ENCODE measurements around the gene ISL2.

Gene ISL2

DNA sequence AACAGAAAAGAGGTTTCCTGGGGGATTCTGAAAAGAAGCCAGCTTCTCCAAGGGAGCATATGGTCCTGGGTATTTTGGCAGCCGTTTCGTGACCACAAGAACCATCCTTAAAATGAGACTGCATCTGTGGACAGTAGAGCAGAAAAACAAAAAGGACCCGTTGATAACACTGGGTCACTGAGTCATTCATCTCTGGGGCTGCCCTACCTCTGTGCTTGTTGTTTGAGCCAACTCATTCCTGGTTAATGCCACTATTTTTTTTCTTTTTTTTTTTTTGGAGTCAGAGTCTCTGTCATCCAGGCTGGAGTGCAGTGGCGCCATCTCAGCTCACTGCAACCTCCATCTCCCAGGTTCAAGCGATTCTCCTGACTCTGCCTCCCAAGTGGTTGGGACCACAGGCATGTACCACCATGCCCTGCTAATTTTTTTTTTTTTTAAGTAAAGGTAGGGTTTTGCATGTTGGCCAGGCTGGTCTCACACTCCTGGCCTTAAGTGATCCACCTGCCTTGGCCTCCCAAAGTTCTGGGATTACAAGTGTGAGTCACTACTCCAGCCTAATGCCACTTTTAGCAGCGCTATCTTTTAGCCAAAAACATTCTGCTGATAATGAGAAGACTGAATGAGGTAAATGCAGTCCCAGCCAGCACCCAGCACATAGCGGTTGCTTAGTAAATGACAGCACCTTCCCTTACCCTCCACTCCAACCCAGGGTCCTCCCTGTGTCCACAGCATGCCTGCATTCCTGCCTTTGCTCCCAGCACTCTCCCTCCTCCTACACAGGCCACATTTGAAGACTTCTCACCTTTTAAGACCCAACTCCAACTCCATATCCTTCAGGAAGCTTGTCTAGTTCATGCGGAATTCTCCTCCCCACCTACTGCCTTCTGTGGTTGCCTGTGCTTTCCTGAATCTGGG, 9.1 kb upstream of the ISL2 start:
- no peak for DNase-seq (ENCODE audit: low read depth)

DNA sequence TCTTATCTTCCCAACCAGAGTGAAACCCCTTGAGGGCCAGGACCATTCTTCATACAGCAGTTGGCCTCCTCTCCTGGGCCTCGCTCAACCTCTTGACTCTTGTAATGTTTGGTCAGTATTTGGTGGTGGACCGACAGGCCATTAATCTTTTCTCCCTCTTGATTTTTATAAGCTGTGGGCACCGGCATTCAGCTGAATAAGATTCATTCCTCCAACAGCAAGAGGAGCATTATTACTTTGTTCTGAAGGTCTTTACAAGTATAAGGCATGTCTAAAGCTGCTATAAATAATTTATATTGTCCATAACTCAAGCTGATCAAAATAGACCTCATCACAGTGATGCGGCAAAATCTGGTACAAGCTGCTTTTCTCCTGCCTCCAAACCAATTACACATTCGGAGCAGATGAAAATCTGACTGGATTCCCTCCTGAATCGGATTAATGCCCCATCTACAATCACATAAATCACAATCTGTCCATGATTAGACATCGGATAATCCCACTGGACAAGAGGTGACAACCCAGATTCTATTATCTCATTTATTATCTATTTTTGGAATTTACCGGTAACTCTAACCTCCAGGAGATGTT, 8.4 kb upstream of the ISL2 start:
- DNase-seq (ENCODE audit: low read depth) = no peak

DNA sequence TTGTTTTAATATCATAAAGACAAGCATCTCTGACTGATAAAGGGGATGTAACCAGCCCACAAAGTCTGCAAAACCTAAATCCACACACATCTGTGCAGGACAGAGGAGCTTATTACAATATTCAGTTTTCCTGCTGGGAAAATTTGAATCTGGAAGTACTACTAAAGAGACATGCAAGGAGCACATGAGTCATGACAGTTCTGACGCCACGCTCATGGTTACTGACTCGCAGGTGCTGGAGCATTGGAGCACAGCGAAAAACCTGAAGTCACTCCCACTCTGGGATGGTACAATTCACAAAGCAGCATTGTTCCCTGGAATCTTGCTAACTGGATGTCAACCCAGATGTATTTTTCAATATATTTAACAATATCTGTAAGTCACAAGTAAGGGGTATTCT, 7.6 kb upstream of the ISL2 start:
- DNase-seq (ENCODE audit: low read depth) = no peak

DNA sequence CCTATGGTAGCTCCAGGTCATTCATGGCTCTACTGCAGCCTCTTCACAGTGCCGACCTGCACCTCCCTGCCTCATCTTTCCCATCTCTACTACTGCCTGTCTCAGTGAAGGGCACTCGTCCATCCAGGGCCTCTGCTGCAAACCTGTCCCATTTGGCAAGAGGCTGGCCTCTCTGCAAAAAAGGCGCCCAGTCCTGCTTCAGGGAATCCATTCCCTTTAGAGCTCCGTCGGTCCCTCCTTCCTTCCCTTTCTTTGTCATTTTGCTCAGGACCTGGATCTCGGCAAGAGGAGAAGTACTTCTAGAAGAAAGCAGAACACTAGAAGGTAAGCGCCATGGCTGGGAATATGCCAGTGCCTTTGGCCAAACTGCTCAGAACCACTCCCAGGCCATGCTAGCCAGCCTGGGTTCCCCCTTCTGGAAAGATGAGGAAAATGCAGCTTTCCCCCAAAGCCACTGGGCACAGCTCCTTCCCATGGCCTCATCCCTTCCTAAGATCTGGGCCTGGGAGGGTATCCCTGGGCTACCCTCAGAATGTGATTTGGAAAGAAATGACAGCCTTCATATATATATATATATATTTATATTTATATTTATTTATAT, 6.4 kb upstream of the ISL2 start:
- DNase-seq (ENCODE audit: low read depth) = no peak

DNA sequence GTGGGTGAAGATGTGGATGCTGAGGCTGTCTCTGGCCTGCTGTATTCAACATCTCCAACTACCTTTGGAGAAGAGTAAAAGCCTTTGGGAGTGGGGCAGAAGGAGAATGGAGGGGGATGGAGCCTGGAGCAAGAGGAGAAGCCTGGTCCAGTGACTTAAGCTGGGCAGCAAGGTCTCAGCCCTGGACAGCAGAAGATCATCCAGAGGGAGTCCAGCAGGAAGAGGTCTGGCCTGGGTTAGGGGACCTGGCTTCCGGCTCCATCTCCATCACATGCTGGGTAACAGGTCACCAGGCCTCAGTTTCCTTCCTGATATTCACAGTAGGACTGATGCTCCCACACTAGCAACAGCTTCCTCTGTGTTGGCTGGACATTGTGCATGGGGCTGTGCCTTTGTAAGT, 3.8 kb upstream of the ISL2 start:
- DNase-seq (ENCODE audit: low read depth) = no peak

DNA sequence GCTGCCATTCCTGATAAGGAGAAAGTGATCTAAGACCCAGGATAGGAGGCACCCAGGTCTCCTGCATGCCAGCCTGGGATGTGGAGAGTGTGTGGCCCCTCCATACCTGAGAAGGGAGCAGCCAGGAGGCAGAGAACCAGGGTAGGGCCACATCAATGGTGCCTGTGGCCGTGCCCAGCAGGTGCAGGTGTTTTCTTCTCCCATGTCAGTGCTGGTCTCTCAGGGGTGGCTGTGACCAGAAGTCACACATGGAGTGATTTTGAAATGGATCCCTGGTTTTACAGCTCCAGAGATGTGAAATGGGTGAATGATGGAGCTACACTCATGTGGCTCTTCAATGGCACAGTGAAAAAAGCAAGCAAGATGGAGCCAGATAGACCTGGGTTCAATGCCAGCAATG, 3.3 kb upstream of the ISL2 start:
- DNase-seq (ENCODE audit: low read depth) = no peak

DNA sequence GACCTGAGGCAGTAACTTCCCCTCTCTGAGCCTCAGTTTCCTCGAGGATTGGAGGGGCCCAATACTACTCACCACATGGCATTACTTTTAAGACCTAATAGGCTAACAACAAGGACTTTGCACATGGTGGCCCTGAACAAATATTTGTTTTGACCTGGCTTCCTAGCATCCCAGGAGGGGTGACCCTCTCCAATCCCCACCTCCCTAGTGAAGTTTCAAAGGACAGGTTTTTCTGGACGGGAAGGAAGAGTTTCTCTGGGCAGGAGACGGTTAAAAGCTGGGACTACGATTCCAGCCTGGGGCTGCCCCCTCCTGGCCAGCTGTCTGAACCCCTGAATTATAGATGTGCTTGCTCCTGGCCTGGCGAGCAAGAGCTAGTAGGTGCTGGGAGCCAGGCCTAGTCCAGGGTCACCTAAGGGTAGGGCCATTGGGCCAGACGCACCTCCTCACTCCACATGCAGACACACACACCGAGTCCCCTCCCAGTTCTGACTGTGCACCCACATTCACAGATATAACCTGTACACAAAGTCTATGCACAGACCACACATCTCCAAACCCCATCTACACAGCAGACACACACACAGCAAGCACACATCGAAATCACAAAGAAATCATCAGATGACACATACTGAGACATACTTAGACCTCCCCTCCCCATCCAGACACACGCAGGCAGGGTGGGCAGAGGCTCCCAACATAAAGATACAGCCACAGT, 2.7 kb upstream of the ISL2 start:
- DNase-seq (ENCODE audit: low read depth) = no peak

DNA sequence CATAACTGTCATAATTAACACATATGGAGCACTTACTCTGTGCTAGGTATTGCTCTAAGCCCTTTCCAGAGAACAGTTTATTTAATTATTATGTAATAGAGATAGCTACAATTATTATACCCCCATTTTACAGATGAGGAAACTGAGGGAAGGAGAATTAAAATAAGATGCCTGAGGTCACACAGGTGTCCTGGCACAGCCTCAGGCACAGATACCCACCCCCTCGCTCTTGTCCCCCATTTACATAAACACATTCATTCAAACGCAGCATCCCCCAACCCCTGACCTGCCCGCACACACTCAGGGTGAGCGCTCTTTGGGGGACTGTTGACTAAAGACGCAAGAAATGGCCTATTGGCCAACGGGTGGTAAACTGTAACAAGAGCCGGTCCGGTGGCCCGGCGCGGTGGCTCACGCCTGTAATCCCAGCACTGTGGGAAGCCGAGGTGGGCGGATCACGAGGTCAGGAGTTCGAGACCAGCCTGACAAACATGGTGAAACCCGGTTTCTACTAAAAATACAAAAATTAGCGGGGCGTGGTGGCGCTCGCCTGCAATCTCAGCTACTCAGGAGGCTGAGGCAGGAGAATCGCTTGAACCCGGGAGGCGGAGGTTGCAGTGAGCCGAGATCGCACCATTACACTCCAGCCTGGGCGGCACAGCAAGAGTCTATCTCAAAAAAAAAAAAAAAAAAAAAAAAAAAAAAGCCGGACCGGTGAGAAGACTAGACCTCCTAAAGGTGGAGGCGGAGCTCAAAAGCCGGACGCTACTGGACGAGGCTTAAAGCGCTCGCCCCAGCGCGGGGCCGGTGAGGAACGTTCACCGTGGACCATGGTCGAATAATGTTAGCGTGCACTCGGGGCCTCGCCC, 1.9 kb upstream of the ISL2 start:
- DNase-seq (ENCODE audit: low read depth) = no peak

DNA sequence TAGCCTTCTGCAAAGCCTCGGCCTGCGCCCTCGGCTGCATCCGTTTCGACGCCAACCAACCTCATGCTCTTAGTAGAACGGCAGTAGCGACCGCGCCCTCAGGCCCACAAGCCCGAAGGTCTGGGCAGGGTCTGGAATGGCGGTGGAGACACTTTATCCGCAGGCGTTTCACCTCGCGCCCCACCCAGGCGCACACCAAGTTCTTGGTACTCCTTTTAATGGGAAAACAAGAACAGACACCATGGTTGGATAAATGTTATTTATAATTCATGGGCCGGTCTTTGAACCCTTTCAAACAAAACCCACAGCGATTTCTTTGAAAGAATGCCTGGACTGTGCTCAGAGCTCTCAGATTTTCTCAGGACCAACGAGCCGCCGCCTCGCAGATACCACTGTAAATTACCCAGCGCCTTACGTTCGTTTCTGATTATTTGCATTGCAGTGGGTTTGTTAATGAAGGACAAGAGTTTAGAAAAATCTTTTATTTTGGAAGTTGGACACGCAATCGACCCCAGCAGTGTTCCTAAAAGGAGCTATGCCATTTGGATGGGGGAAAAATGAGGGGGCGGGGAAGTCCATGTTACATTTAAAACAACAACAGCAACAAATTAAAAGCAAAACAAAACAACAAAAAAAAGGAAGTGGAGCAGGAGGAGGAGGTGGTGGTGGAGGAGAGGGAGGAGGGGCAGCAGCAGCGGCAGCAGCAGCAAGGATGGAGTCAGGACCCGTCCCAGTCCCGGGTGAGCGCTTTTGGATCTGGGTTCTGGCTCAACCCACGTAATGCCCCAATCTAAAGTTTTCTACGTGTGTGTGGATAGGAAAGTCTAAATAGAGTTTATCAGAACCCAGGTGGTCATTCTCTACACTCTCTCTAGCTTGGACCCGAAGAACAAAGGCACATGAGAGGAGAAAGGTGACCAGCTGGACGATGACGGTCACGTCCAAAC, 993 bp upstream of the ISL2 start:
- DNase-seq (ENCODE audit: low read depth) = no peak

DNA sequence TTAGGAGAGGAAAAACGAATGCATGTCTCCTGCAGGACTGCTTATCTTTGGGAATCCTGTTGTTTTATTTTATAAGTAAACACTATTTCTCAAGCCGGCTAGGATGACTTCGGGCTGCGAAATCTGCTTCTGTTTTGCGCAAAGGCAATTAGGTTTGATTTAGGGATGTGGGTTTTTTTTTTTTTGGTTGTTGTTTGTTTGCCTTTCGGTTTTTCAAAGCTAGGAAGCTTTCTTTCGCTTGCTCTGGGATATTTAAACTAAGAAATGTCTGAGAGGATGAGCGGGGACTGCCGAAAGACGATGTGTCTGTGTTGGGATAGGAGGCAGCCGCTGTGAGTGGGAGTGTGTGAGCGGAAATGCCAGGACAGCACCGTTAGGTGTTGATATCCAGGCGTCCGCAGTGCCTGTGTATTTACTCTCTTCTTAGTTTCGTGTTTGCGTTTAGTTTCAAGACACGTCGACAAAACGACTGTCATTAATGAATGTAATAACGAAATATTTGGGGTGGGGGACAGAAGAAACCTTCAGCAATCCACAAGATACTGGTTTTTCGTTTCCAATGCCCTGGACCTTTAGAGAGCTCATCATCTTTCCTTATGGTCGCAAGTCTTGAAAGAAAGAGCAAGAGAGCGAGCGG, 604 bp downstream of the ISL2 start:
- no peak for DNase-seq (ENCODE audit: low read depth)

DNA sequence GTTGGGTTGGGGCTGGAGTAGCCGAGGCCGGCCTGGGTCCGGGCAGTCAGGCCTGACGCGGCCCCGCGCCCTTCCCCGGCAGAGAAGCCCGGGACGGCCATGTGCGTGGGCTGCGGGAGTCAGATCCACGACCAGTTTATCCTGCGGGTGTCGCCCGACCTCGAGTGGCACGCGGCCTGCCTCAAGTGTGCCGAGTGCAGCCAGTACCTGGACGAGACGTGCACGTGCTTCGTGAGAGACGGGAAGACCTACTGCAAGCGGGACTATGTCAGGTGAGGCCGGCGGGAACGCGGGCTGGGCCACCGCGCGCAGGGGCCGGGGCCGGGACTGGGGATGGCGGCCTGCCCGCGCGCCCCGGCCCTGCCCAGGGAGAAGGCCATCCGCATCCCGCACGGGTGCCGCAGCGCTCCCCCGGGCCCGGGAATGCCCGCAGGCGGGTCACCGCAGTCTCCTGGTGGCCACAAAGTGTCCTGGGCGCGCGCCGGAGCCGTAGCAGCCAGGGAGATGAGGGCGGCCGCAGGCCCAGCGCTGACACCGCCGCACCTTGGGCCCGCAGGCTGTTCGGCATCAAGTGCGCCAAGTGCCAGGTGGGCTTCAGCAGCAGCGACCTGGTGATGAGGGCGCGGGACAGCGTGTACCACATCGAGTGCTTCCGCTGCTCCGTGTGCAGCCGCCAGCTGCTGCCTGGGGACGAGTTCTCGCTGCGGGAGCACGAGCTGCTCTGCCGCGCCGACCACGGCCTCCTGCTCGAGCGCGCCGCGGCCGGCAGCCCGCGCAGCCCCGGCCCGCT, 1.3 kb downstream of the ISL2 start:
- no peak for DNase-seq (ENCODE audit: low read depth)

DNA sequence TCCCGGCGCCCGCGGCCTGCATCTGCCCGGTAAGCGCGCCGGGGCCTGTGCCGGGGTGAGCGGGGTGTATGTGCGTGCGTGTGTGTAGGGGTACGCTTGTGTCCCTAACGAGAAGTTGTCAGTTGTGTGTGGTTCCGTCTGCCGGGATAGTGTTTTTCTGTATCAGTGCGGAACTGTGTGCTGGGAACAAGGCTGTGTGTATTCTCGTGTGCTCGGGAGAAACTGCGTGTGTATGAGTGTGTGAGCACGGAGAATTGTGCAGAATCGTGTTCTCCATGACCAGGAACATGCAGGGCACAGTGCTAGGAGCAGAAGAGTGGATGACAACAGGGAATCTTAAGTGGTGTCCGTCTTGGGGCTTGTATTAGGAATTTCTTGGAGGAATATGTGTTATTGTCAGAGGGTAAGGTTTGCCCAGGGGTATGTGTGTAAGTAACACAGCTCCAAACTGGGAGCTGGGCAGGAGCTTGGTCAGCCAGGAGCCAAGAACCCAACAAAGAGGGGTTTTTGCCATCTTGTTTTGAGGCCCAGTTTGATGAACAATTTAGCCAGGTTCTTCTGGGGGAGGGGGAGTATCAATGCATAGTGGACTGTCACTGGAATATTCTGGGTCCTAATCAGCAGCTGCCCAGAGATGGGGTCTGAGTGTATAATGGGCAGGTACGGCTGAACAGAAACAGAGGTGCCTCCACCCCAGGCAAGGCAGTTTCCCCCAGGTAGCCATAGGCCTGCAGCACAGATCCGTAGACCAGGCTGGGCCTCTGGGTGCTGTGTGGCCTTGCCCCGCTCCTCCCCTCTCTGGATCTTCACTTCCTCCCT, 2.1 kb downstream of the ISL2 start:
- no peak for DNase-seq (ENCODE audit: low read depth)

DNA sequence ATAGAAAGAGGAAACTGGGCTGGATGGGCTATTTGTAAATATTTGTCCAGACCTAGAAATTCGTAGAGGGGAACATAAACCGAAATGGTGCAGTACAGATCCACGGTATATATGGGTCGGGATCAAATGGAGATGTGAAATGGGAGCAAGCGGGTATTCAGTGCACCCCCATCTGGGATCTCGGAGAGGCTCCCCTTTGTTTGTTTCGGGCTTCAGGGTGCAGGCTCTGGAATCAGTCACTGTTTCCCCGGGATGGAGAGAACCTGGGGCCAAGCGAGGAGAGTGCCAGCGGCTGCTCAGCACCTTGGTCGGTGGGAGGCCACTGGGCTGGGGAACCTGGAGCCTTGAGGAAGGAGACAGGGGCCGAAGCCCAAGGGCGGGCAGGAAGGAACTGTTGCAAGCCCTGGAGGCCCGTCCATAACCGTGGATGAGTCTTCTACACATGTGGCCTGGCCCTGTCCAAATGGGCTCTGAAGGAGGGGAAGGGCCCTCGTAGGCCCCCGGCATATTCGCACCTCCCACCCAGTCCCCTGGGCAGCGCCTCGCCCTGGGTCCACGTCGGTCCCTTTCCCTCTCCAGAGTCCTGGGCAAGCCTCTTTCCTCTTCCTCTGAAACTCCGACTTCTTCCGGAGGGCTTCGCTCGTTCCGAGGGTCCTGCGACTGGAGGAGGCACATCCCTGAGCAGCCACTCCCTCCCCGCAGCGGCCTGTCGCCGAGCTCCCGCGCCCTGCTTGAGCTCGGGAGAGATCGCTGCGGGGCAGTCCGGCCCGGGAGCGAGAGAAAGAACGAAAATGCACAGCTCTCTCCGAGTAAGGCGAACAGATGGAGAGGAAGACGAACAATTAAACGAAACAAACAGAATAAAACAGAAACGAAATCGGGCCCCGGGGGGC, 3.0 kb downstream of the ISL2 start:
- DNase-seq (ENCODE audit: low read depth) = no peak

DNA sequence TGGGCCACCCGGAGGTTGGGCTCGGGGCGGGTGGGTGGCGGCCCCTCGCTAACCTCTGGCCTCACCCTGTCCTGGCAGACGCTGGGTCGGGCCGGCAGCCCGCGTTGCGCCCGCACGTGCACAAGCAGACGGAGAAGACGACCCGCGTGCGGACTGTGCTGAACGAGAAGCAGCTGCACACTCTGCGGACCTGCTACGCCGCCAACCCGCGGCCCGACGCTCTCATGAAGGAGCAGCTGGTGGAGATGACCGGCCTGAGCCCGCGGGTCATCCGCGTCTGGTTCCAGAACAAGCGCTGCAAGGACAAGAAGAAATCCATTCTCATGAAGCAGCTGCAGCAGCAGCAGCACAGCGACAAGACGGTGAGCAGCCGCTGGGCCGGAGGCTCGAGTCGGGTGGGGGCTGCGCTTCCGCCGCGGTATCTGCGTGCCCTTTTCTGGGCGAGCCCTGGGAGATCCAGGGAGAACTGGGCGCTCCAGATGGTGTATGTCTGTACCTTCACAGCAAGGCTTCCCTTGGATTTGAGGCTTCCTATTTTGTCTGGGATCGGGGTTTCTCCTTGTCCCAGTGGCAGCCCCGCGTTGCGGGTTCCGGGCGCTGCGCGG, 3.7 kb downstream of the ISL2 start:
- DNase-seq (ENCODE audit: low read depth) = no peak

DNA sequence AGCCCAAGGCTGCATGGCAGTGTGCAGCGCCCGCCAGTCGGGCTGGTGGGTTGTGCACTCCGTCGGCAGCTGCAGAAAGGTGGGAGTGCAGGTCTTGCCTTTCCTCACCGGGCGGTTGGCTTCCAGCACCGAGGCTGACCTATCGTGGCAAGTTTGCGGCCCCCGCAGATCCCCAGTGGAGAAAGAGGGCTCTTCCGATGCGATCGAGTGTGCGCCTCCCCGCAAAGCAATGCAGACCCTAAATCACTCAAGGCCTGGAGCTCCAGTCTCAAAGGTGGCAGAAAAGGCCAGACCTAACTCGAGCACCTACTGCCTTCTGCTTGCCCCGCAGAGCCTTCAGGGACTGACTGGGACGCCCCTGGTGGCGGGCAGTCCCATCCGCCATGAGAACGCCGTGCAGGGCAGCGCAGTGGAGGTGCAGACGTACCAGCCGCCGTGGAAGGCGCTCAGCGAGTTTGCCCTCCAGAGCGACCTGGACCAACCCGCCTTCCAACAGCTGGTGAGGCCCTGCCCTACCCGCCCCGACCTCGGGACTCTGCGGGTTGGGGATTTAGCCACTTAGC, 4.3 kb downstream of the ISL2 start:
- no peak for DNase-seq (ENCODE audit: low read depth)

DNA sequence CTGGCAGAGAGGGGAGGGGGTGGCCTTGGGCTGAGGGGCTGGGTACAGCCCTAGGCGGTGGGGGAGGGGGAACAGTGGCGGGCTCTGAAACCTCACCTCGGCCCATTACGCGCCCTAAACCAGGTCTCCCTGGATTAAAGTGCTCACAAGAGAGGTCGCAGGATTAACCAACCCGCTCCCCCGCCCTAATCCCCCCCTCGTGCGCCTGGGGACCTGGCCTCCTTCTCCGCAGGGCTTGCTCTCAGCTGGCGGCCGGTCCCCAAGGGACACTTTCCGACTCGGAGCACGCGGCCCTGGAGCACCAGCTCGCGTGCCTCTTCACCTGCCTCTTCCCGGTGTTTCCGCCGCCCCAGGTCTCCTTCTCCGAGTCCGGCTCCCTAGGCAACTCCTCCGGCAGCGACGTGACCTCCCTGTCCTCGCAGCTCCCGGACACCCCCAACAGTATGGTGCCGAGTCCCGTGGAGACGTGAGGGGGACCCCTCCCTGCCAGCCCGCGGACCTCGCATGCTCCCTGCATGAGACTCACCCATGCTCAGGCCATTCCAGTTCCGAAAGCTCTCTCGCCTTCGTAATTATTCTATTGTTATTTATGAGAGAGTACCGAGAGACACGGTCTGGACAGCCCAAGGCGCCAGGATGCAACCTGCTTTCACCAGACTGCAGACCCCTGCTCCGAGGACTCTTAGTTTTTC, 4.9 kb downstream of the ISL2 start:
- no peak for DNase-seq (ENCODE audit: low read depth)
